GM23338 (cell line): ENCODE measurements around the gene SMARCD2. TPM values are rescaled to one million over a fixed set of nuclear protein-coding genes. Genes with fewer than 3 reads are reported as not detected.

ENCODE experiments used
- ATAC-seq: fragments of 200-7000 bp; cut with Tn5 transposase; 3 replicates; pipeline ENCODE4 v1.9.1; 2020
- DNase-seq: peaks from one replicate; pipeline ENCODE4 v3.0.0-alpha.2; 2015; ENCODE audit warnings: low spot score
- H2AFZ ChIP-seq: fragments of 200-600 bp; sonication (generic); 2 replicates; pipeline ENCODE4 v1.8.0; 2016; ENCODE audit warnings: antibody characterized with exemption, mild to moderate bottlenecking, moderate library complexity
- H3F3A ChIP-seq: fragments of 200-600 bp; sonication (generic); replicated peaks from 2 replicates; pipeline ENCODE4 v1.8.0; 2017; ENCODE audit warnings: antibody characterized with exemption, mixed run types, low read depth
- H3K27ac ChIP-seq: fragments of 200-600 bp; sonication (generic); 2 replicates; pipeline ENCODE4 v1.6.1; 2016; ENCODE audit warnings: low read depth
- H3K27me3 ChIP-seq: fragments of 200-600 bp; sonication (generic); 2 replicates; pipeline ENCODE4 v1.8.0; 2016; ENCODE audit warnings: mild to moderate bottlenecking, mixed run types, moderate library complexity; ENCODE audit not compliant: insufficient read depth
- H3K36me3 ChIP-seq: fragments of 200-600 bp; sonication (generic); 2 replicates; pipeline ENCODE4 v1.8.0; 2016; ENCODE audit warnings: mild to moderate bottlenecking; ENCODE audit not compliant: insufficient read depth
- H3K4me1 ChIP-seq: fragments of 200-600 bp; sonication (generic); 2 replicates; pipeline ENCODE4 v1.8.0; 2016; ENCODE audit warnings: mild to moderate bottlenecking, moderate library complexity; ENCODE audit not compliant: insufficient read depth
- H3K4me2 ChIP-seq: fragments of 200-600 bp; sonication (generic); 2 replicates; pipeline ENCODE4 v1.7.1; 2017; ENCODE audit warnings: mixed run types
- H3K4me3 ChIP-seq: fragments of 200-600 bp; sonication (generic); 2 replicates; pipeline ENCODE4 v1.6.1; 2016; ENCODE audit warnings: mixed run types
- H3K79me2 ChIP-seq: fragments of 200-600 bp; sonication (generic); replicated peaks from 2 replicates; pipeline ENCODE4 v1.8.0; 2017; ENCODE audit warnings: mild to moderate bottlenecking; ENCODE audit not compliant: insufficient read depth
- H3K9me2 ChIP-seq: fragments of 200-600 bp; sonication (generic); 2 replicates; pipeline ENCODE4 v1.8.0; 2017; ENCODE audit not compliant: insufficient read depth
- H4K20me1 ChIP-seq: fragments of 200-600 bp; sonication (generic); replicated peaks from 2 replicates; pipeline ENCODE4 v1.8.0; 2017; ENCODE audit warnings: mild to moderate bottlenecking; ENCODE audit not compliant: insufficient read depth
- H3K27ac Mint-ChIP-seq: 2 replicates; pipeline ENCODE4 v1.8.0; 2020; ENCODE audit warnings: inconsistent platforms, mild to moderate bottlenecking, moderate library complexity, mixed read lengths
- H3K27me3 Mint-ChIP-seq: 3 replicates; pipeline ENCODE4 v1.8.0; 2022; ENCODE audit warnings: low read depth, mild to moderate bottlenecking, moderate library complexity, mixed read lengths, inconsistent platforms; ENCODE audit not compliant: insufficient read depth, poor library complexity
- H3K36me3 Mint-ChIP-seq: 3 replicates; pipeline ENCODE4 v1.8.0; 2021; ENCODE audit warnings: low read depth, mild to moderate bottlenecking, inconsistent platforms, moderate library complexity, mixed read lengths
- H3K4me1 Mint-ChIP-seq: 3 replicates; pipeline ENCODE4 v1.8.0; 2020; ENCODE audit warnings: mild to moderate bottlenecking, inconsistent platforms, mixed read lengths
- H3K4me3 Mint-ChIP-seq: 3 replicates; pipeline ENCODE4 v1.8.0; 2021; ENCODE audit warnings: moderate library complexity, mild to moderate bottlenecking, inconsistent platforms, mixed read lengths
- H3K9me3 Mint-ChIP-seq: 3 replicates; pipeline ENCODE4 v1.8.0; 2020; ENCODE audit warnings: moderate library complexity, mild to moderate bottlenecking, inconsistent platforms, mixed read lengths
- CTCF ChIP-seq, 2 experiments: fragments of 200-600 bp in 1 of 2; sonication (generic) in 1 of 2; conservative IDR thresholded peaks; 2 replicates each; pipeline versions ENCODE4 v1.5.1 to v1.6.1; 2016 to 2017; ENCODE audit warnings: antibody characterized with exemption in 2 of 2, low read depth in 2 of 2, mild to moderate bottlenecking in 2 of 2, moderate library complexity in 1 of 2
- ZNF462 ChIP-seq: fragments of 250-450 bp; sonication (Bioruptor Pico); IDR thresholded peaks from 2 replicates; pipeline ENCODE4 v1.5.0; 2020; ENCODE audit warnings: mild to moderate bottlenecking, moderate library complexity
- polyA plus RNA-seq: library from polyadenylated mRNA; unstranded; fragments of >200 nt; fragmentation: Nextera tagmentation; extraction: Ambion mirVana; gene quantifications from 2 replicates; pipeline ENCODE4 v1.2.1, GENCODE V29; 2016
- total RNA-seq: library from RNA; depleted of rRNA; stranded (reverse); fragments of >200 nt; shearing (Covaris generic); gene quantifications from 2 replicates; pipeline ENCODE4 v1.2.3, GENCODE V29; 2014

SMARCD2 gene
- total and polyA plus RNA-seq, 2 experiments from 2014 or later, result 36.4 to 133 TPM

GRCh38 chr17:63834431-63835166 lies 7.9 kb downstream of the SMARCD2 start:
- Histone ChIP-seq H3K36me3 (peaks cover 28% of the 10 kb centered on the region), H3K27me3 (no peaks in the 10 kb centered on the region), H3K4me1 (peaks cover 14% of the 10 kb centered on the region; the same call in 1 of the 2 replicates), H3F3A (peaks cover 13% of the 10 kb centered on the region; the same call in 1 of the 2 replicates), H3K79me2 (peaks cover 24% of the 10 kb centered on the region), H4K20me1 (peaks cover 6% of the 10 kb centered on the region), H3K4me2 (no peak overlapping the region), H3K4me3 (no peak overlapping the region), H3K27ac (no peak overlapping the region), H2AFZ (no peak overlapping the region), H3K9me2 (no peaks in the 10 kb centered on the region)
- Mint-ChIP-seq H3K4me3 (no peak overlapping the region), H3K27me3 (peaks cover 25% of the 10 kb centered on the region), H3K36me3 (peaks cover 74% of the 10 kb centered on the region), H3K9me3 (no peaks in the 10 kb centered on the region), H3K27ac (peak overlapping the region; percentile 56; the same call in 1 of the 2 replicates), H3K4me1 (peaks cover 20% of the 10 kb centered on the region)
- ATAC-seq (peak; percentile 69), DNase-seq (peak; percentile 90)
- TF ChIP-seq CTCF (conservative IDR thresholded peaks at IDR 0.05; ENCODE audit: low read depth in 2 of 2), result peak; percentile 64 to 83
- TF ChIP-seq ZNF462, result no peak
